Nephron (organoid): ENCODE measurements around the gene TCHP.
"Not testable (repeated sequence)": the region's sequence is repeated elsewhere in the genome, so short reads cannot be mapped to it uniquely, and the experiment has no call there.

Source experiments
- H3K27ac Mint-ChIP-seq, 3 experiments: 2 replicates each; pipeline ENCODE4 v1.8.0; 2020; ENCODE audit warnings: mixed read lengths in 3 of 3, mild to moderate bottlenecking in 2 of 3, moderate library complexity in 1 of 3
- H3K27me3 Mint-ChIP-seq: 2 replicates; pipeline ENCODE4 v1.8.0; 2021; ENCODE audit warnings: low read depth, mild to moderate bottlenecking, moderate library complexity, mixed read lengths
- H3K36me3 Mint-ChIP-seq: 2 replicates; pipeline ENCODE4 v1.8.0; 2020; ENCODE audit warnings: low read depth, mixed read lengths
- H3K4me1 Mint-ChIP-seq: 2 replicates; pipeline ENCODE4 v1.8.0; 2020; ENCODE audit warnings: mixed read lengths
- H3K4me3 Mint-ChIP-seq, 3 experiments: 2 replicates each; pipeline ENCODE4 v1.8.0; 2020; ENCODE audit warnings: mild to moderate bottlenecking in 3 of 3, mixed read lengths in 3 of 3, moderate library complexity in 2 of 3
- H3K9me3 Mint-ChIP-seq: 2 replicates; pipeline ENCODE4 v1.8.0; 2020; ENCODE audit warnings: mixed read lengths
- CTCF ChIP-seq, 3 experiments: fragments of 200-600 bp; sonication (generic); IDR thresholded peaks; one replicate each; pipeline ENCODE4 v1.5.0; 2021; ENCODE audit warnings: antibody characterized with exemption in 3 of 3; ENCODE audit not compliant: unreplicated experiment in 3 of 3

The TCHP gene

GRCh38 chr12:109881752-109882151 is 18.3 kb upstream of the TCHP start:
- Mint-ChIP-seq H3K36me3 (no peaks in the 10 kb centered on the region), H3K9me3 (no peaks in the 10 kb centered on the region), H3K4me3 (peak overlapping the region; percentile 78 to 89 (median 83)), H3K4me1 (peaks cover 30% of the 10 kb centered on the region), H3K27ac (no peak overlapping the region), H3K27me3 (peaks cover 42% of the 10 kb centered on the region)
- TF ChIP-seq CTCF (IDR thresholded peaks at IDR 0.05; ENCODE audit: unreplicated experiment in 3 of 3): no peak

GRCh38 chr12:109883461-109883860 is 16.6 kb upstream of the TCHP start:
- TF ChIP-seq CTCF (IDR thresholded peaks at IDR 0.05; ENCODE audit: unreplicated experiment in 3 of 3): no peak
- no peak overlapping the region for H3K27ac Mint-ChIP-seq
- H3K9me3 Mint-ChIP-seq: no peaks in the 10 kb centered on the region
- H3K27me3 Mint-ChIP-seq: peaks cover 45% of the 10 kb centered on the region
- peak overlapping the region in 2 of 3 experiments; percentile 26 to 45 for H3K4me3 Mint-ChIP-seq
- peaks cover 21% of the 10 kb centered on the region for H3K4me1 Mint-ChIP-seq
- H3K36me3 Mint-ChIP-seq: no peaks in the 10 kb centered on the region

- Mint-ChIP-seq H3K4me3 (no peak overlapping the region), H3K27me3 (peaks cover 45% of the 10 kb centered on the region), H3K27ac (no peak overlapping the region), H3K4me1 (peaks cover 7% of the 10 kb centered on the region), H3K9me3 (no peaks in the 10 kb centered on the region), H3K36me3 (no peaks in the 10 kb centered on the region)
- TF ChIP-seq CTCF (IDR thresholded peaks at IDR 0.05; ENCODE audit: unreplicated experiment in 3 of 3): no peak
Observed at GRCh38 chr12:109885616-109886015, 14.5 kb upstream of the TCHP start.

GRCh38 chr12:109888179-109889020 is 11.7 kb upstream of the TCHP start:
- H3K4me1 Mint-ChIP-seq: no peaks in the 10 kb centered on the region
- H3K36me3 Mint-ChIP-seq: no peaks in the 10 kb centered on the region
- no peak overlapping the region for H3K4me3 Mint-ChIP-seq
- H3K27me3 Mint-ChIP-seq: peaks cover 38% of the 10 kb centered on the region
- no peak for TF ChIP-seq CTCF (IDR thresholded peaks at IDR 0.05; ENCODE audit: unreplicated experiment in 3 of 3)
- H3K9me3 Mint-ChIP-seq: no peaks in the 10 kb centered on the region
- no peak overlapping the region for H3K27ac Mint-ChIP-seq

- H3K36me3 Mint-ChIP-seq: no peaks in the 10 kb centered on the region
Observed at GRCh38 chr12:109890620-109891170, 9.4 kb upstream of the TCHP start.

GRCh38 chr12:109891731-109892130 is 8.3 kb upstream of the TCHP start:
- H3K36me3 Mint-ChIP-seq, H3K27ac Mint-ChIP-seq, H3K9me3 Mint-ChIP-seq, H3K4me1 Mint-ChIP-seq, H3K4me3 Mint-ChIP-seq: not testable (repeated sequence)
- H3K27me3 Mint-ChIP-seq: peaks cover 19% of the 10 kb centered on the region

More at GRCh38 chr12:109890620-109891170, 9.4 kb upstream of the TCHP start:
- no peak for TF ChIP-seq CTCF (IDR thresholded peaks at IDR 0.05; ENCODE audit: unreplicated experiment in 3 of 3)
- H3K9me3 Mint-ChIP-seq: no peaks in the 10 kb centered on the region
- no peak overlapping the region for H3K27ac Mint-ChIP-seq
- H3K27me3 Mint-ChIP-seq: peaks cover 26% of the 10 kb centered on the region
- H3K4me3 Mint-ChIP-seq: no peak overlapping the region
- no peaks in the 10 kb centered on the region for H3K4me1 Mint-ChIP-seq
